K562 (cell line): Measurements from ENCODE around the gene TYW1B. TPM values are rescaled to one million over a fixed set of nuclear protein-coding genes. Genes with fewer than 3 reads are reported as not detected.

Experiments used
- CHD7 ChIP-seq: fragments of 200-600 bp; sonication (generic); IDR thresholded peaks from one replicate; pipeline ENCODE4 v1.6.1; 2012; ENCODE audit warnings: mild to moderate bottlenecking, low read depth, low read length, inconsistent platforms
- EP400 ChIP-seq: fragments of 450-650 bp; IDR thresholded peaks from 2 replicates; pipeline ENCODE4 v1.6.1; 2017; ENCODE audit warnings: antibody characterized with exemption, mild to moderate bottlenecking, moderate library complexity
- ETV6 ChIP-seq, 3 experiments: fragments of 150-350 bp in 1 of 3; sonication (generic) in 1 of 3; formaldehyde crosslinking in 1 of 3; IDR thresholded peaks; 2 replicates each; pipeline versions ENCODE4 v1.6.1 to v1.8.0; 2014 to 2022; ENCODE audit warnings: borderline replicate concordance in 2 of 3, low read depth in 2 of 3, antibody characterized with exemption in 1 of 3, low read length in 1 of 3, mild to moderate bottlenecking in 1 of 3, missing genetic modification reagents in 1 of 3
- GATAD2B ChIP-seq: fragments of 450-650 bp; IDR thresholded peaks from 2 replicates; pipeline ENCODE4 v1.6.1; 2017; ENCODE audit warnings: mild to moderate bottlenecking, borderline replicate concordance
- NBN ChIP-seq: fragments of 450-650 bp; IDR thresholded peaks from 2 replicates; pipeline ENCODE4 v1.6.1; 2016; ENCODE audit warnings: low read depth, mild to moderate bottlenecking
- POLR2AphosphoS5 ChIP-seq: IDR thresholded peaks from 2 replicates; pipeline ENCODE4 v1.6.1; 2011; ENCODE audit warnings: mild to moderate bottlenecking, low read depth, low read length, moderate library complexity; ENCODE audit not compliant: control insufficient read depth, insufficient read depth
- RBM17 ChIP-seq: fragments of 200-400 bp; formaldehyde crosslinking; IDR thresholded peaks from 2 replicates; pipeline ENCODE4 v1.6.1; 2017; ENCODE audit warnings: low read depth, mild to moderate bottlenecking, low read length, borderline replicate concordance
- SIN3B ChIP-seq: fragments of 450-650 bp; IDR thresholded peaks from 2 replicates; pipeline ENCODE4 v1.6.1; 2017; ENCODE audit warnings: low read depth, mild to moderate bottlenecking, moderate library complexity
- SMARCA4 ChIP-seq: fragments of 450-650 bp; IDR thresholded peaks from 2 replicates; pipeline ENCODE4 v1.6.1; 2016
- SREBF1 ChIP-seq: fragments of 150-350 bp; IDR thresholded peaks from 2 replicates; pipeline ENCODE4 v1.6.1; 2014; ENCODE audit warnings: antibody characterized with exemption, low read depth, low read length, borderline replicate concordance
- ZNF121 ChIP-seq: sonication (generic); formaldehyde crosslinking; conservative IDR thresholded peaks from 2 replicates; pipeline ENCODE4 v1.8.0; 2022; ENCODE audit warnings: missing genetic modification reagents
- polyA plus RNA-seq, 8 experiments: library from polyadenylated mRNA; depleted of rRNA in 4 of 8; stranded (reverse) in 5 of 8; unstranded in 3 of 8; fragments of >200 nt; fragmentation: Nextera tagmentation in 2 of 8; fragmentation: Illumina TruSeq in 1 of 8; extraction: Ambion mirVana in 2 of 8; extraction: Trizol in 1 of 8; gene quantifications; 2 replicates each; pipeline versions ENCODE4 v1.2.1 to v1.2.3, GENCODE V29; 2011 to 2014; ENCODE audit warnings: inconsistent platforms in 1 of 8, missing spikeins in 1 of 8
- total RNA-seq, 7 experiments: library from RNA; depleted of rRNA in 6 of 7; stranded (reverse); fragments of >200 nt in 6 of 7; fragmentation: Illumina TruSeq in 2 of 7; extraction: Trizol in 2 of 7; gene quantifications; 2 replicates each; pipeline versions ENCODE4 v1.2.1 to v1.2.3, GENCODE V29; 2011 to 2021; ENCODE audit warnings: low replicate concordance in 1 of 7
- TF ChIP-seq, protein P1 (sequence below), 2 experiments: fragments of 150-350 bp in 1 of 2; IDR thresholded peaks; 2 replicates each; pipeline ENCODE4 v1.6.1; 2012 to 2016; ENCODE audit warnings: low read depth in 2 of 2, low read length in 2 of 2, mild to moderate bottlenecking in 1 of 2, moderate library complexity in 1 of 2

Gene TYW1B
- total and polyA plus RNA-seq, 9 of the 15 experiments (the other 6 are each of a cell fraction or from before 2014, with no cell fraction given) = 5.8 to 14.7 (median 9.8) TPM

GRCh38 chr7:72710983-72711382 is 117.0 kb downstream of the TYW1B start (continued):
- TF ChIP-seq CHD7 = no peak
- 0 out of 4 replicates have a peak, but pooled peaks of 1 of the 2 experiments have one; percentile 65 for TF ChIP-seq ETV6 (IDR thresholded peaks at IDR 0.05; ENCODE audit: borderline replicate concordance in 1 of 2, low read depth in 2 of 2, low read length in 1 of 2)
- TF ChIP-seq ETV6 (CRISPR knock-in tag; IDR thresholded peaks at IDR 0.05; ENCODE audit: borderline replicate concordance) = no peak
- TF ChIP-seq NBN = peak; percentile 93
- no peak for TF ChIP-seq SREBF1
- TF ChIP-seq EP400 = peak; percentile 38; the same call in 1 of the 2 replicates
- TF ChIP-seq, protein P1, sequence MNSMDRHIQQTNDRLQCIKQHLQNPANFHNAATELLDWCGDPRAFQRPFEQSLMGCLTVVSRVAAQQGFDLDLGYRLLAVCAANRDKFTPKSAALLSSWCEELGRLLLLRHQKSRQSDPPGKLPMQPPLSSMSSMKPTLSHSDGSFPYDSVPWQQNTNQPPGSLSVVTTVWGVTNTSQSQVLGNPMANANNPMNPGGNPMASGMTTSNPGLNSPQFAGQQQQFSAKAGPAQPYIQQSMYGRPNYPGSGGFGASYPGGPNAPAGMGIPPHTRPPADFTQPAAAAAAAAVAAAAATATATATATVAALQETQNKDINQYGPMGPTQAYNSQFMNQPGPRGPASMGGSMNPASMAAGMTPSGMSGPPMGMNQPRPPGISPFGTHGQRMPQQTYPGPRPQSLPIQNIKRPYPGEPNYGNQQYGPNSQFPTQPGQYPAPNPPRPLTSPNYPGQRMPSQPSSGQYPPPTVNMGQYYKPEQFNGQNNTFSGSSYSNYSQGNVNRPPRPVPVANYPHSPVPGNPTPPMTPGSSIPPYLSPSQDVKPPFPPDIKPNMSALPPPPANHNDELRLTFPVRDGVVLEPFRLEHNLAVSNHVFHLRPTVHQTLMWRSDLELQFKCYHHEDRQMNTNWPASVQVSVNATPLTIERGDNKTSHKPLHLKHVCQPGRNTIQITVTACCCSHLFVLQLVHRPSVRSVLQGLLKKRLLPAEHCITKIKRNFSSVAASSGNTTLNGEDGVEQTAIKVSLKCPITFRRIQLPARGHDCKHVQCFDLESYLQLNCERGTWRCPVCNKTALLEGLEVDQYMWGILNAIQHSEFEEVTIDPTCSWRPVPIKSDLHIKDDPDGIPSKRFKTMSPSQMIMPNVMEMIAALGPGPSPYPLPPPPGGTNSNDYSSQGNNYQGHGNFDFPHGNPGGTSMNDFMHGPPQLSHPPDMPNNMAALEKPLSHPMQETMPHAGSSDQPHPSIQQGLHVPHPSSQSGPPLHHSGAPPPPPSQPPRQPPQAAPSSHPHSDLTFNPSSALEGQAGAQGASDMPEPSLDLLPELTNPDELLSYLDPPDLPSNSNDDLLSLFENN (IDR thresholded peaks at IDR 0.05; ENCODE audit: low read depth in 2 of 2, low read length in 2 of 2) = peak in 1 of 2 experiments; percentile 84; a peak in 2 of 4 replicates
- peak; percentile 97 for TF ChIP-seq SMARCA4
- TF ChIP-seq RBM17 = no peak
- peak; percentile 88; the same call in 1 of the 2 replicates for TF ChIP-seq GATAD2B
- no peak for TF ChIP-seq SIN3B
- TF ChIP-seq ZNF121 (CRISPR knock-in tag) = no peak
- TF ChIP-seq POLR2AphosphoS5 = peak; percentile 97
